ENCODE data around the gene XRCC6. TPM values are rescaled to one million over a fixed set of nuclear protein-coding genes. Genes with fewer than 3 reads are reported as not detected.

XRCC6 gene
- total and polyA plus RNA-seq, 9 of the 15 experiments (the other 6 are each of a cell fraction or from before 2014, with no cell fraction given) = 151 to 440 (median 318) TPM

DNA sequence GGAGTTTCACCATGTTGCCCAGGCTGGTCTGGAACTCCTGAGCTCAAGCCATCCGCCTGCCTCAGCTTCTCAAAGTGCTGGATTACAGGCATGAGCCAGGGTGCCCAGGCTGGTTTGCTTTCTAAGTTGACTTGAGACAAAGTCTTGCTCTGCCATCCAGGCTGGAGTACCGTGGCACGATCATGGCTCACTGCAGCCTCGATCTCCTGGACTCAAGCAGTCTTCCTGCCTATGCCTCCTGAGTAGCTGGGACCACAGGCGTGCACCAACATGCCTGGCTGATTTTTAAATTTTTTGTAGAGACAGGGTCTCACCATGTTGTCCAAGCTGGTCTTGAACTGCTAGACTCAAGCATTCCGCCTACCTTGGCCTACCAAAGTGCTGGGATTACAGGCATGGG lies 36.6 kb downstream of the XRCC6 start (continued):
- TF ChIP-seq, protein P1, sequence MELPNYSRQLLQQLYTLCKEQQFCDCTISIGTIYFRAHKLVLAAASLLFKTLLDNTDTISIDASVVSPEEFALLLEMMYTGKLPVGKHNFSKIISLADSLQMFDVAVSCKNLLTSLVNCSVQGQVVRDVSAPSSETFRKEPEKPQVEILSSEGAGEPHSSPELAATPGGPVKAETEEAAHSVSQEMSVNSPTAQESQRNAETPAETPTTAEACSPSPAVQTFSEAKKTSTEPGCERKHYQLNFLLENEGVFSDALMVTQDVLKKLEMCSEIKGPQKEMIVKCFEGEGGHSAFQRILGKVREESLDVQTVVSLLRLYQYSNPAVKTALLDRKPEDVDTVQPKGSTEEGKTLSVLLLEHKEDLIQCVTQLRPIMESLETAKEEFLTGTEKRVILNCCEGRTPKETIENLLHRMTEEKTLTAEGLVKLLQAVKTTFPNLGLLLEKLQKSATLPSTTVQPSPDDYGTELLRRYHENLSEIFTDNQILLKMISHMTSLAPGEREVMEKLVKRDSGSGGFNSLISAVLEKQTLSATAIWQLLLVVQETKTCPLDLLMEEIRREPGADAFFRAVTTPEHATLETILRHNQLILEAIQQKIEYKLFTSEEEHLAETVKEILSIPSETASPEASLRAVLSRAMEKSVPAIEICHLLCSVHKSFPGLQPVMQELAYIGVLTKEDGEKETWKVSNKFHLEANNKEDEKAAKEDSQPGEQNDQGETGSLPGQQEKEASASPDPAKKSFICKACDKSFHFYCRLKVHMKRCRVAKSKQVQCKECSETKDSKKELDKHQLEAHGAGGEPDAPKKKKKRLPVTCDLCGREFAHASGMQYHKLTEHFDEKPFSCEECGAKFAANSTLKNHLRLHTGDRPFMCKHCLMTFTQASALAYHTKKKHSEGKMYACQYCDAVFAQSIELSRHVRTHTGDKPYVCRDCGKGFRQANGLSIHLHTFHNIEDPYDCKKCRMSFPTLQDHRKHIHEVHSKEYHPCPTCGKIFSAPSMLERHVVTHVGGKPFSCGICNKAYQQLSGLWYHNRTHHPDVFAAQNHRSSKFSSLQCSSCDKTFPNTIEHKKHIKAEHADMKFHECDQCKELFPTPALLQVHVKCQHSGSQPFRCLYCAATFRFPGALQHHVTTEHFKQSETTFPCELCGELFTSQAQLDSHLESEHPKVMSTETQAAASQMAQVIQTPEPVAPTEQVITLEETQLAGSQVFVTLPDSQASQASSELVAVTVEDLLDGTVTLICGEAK (IDR thresholded peaks at IDR 0.05) = no peak
- TF ChIP-seq, protein P1 (CRISPR knock-in tag; IDR thresholded peaks at IDR 0.05) = no peak
- TF ChIP-seq SIRT6 (IDR thresholded peaks at IDR 0.05; ENCODE audit: low read depth, low read length) (no peak), SRF (CRISPR knock-in tag; IDR thresholded peaks at IDR 0.05) (no peak), ZNF507 (tag; conservative IDR thresholded peaks at IDR 0.05) (no peak), ARHGAP35 (IDR thresholded peaks at IDR 0.05; ENCODE audit: partially characterized antibody) (no peak), YY1 (IDR thresholded peaks at IDR 0.05; ENCODE audit: borderline replicate concordance in 1 of 3, control insufficient read depth in 1 of 3, extremely low read depth in 1 of 3, insufficient read depth in 3 of 3, insufficient read length in 1 of 3, insufficient replicate concordance in 2 of 3, low read depth in 1 of 3, low read length in 2 of 3) (no peak)

All from K562 (cell line).